HFF-Myc (cell line): Measurements from ENCODE around the gene SPEN.

Source experiments
- DNase-seq: peaks from one replicate; pipeline ENCODE4 v3.0.0-alpha.2; 2011; ENCODE audit warnings: low read depth; ENCODE audit errors: extremely low read depth
- H3K4me3 ChIP-seq: replicated peaks from 2 replicates; pipeline ENCODE4 v1.5.1; 2011; ENCODE audit warnings: low read depth, mild to moderate bottlenecking, control low read depth, low read length
- TF ChIP-seq, protein P1 (sequence below): IDR thresholded peaks from 2 replicates; pipeline ENCODE4 v1.5.1; 2012; ENCODE audit warnings: mild to moderate bottlenecking, low read depth, low read length, control low read depth; ENCODE audit errors: missing control alignments

SPEN gene

DNA sequence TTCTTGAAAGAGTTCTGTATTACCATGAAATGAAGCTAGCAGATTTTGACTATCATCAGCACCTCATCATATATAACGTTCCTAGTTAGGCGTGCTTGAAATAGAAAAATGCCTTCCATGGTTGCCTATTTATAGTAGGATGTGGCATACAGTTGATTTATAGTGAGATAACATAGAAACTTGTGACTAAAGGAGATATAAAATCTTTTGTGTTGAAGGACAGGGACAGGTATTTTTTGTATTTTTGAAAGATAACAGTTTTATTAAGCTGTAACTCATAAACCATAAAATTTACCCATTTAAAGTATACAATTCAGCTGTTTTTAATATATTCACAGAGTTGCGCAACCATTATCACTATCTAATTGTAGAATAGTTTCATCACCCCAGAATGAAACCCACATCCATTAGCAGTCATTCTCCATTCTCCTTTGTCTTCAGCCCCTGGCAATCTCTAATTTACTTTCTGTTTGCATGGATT lies 19.3 kb downstream of the SPEN start:
- DNase-seq = no peak

DNA sequence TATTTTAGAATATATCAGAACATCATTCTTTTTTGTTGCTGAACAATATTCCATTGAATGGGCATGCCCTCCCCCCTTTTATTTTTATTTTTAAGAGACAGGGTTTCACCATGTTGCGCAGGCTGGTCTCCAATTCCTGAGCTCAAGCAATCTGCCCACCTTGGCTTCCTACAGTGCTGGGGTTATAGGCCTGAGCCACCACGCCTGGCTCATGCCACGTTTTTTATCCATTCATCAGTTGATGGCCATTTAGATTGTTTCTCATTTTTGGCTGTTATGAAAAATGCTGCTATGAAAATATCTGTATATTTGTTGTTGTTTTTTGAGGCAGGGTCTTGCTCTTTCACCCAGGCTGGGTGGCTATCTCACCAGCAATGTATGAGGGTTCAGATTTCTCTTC lies 19.8 kb downstream of the SPEN start:
- DNase-seq = no peak
- TF ChIP-seq, protein P1, sequence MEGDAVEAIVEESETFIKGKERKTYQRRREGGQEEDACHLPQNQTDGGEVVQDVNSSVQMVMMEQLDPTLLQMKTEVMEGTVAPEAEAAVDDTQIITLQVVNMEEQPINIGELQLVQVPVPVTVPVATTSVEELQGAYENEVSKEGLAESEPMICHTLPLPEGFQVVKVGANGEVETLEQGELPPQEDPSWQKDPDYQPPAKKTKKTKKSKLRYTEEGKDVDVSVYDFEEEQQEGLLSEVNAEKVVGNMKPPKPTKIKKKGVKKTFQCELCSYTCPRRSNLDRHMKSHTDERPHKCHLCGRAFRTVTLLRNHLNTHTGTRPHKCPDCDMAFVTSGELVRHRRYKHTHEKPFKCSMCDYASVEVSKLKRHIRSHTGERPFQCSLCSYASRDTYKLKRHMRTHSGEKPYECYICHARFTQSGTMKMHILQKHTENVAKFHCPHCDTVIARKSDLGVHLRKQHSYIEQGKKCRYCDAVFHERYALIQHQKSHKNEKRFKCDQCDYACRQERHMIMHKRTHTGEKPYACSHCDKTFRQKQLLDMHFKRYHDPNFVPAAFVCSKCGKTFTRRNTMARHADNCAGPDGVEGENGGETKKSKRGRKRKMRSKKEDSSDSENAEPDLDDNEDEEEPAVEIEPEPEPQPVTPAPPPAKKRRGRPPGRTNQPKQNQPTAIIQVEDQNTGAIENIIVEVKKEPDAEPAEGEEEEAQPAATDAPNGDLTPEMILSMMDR = no peak

More for the DNA sequence above, 19.3 kb downstream of the SPEN start:
- TF ChIP-seq, protein P1 = no peak
- H3K4me3 ChIP-seq = no peak overlapping the region

DNA sequence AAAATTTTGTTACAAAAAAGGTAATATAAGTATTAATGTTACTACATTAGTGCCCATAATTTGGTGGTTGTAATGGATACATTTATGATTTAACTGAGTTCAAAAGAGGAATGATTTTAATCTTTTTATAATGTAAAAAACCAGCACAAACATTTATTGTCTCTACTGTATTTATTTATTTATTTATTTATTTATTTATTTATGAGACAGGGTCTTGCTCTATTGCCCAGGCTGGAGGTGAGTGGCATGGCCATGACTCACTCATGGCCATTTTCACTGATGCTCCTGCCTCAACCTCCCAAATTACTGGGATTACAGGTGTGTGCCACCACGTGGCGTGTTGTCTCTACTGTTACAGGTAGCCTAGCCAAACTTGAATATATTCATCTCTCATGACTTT lies 21.9 kb downstream of the SPEN start:
- TF ChIP-seq, protein P1 = no peak
- no peak overlapping the region for H3K4me3 ChIP-seq
- no peak for DNase-seq

More for the DNA sequence above, 19.8 kb downstream of the SPEN start:
- H3K4me3 ChIP-seq = no peak overlapping the region

DNA sequence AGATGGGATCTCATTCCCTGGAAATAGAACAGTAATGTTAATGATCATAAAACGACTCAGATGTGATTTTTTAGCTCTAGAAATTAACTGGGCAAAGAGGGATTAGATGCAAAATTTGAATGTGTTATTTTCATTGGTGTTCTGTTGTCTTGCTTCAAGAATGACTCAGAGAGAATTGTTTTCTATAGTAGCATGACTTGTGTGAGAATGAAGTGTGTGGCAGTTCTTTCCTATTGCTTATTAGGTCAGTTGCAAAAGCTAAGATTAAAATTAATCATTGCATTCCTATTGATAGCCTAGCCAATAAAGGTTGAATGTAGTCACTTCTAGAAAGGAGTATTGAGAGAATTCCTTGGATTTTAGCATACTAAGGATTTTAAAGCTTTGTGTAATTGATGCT lies 22.9 kb downstream of the SPEN start:
- TF ChIP-seq, protein P1 = no peak
- H3K4me3 ChIP-seq = no peak overlapping the region
- DNase-seq = no peak

DNA sequence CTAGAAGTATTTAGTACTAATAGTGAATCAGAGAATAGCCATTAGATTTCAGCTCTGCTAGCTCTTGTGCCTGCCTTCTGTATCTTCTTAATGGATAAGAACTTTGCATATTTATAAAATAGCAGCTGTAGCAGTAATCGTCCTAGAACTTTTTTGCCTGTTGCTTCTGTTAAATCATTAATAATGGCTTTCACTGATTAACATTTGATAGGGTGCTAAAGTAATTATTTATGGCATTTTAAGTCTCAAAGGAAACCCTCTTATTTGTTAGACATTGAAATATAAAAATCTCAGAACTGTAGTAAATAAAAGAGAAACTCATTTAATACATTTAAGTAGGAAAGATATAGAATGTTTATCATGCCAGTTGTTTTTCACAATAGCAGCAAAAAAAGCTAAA lies 27.0 kb downstream of the SPEN start:
- no peak overlapping the region for H3K4me3 ChIP-seq
- DNase-seq = no peak
- TF ChIP-seq, protein P1 = no peak

DNA sequence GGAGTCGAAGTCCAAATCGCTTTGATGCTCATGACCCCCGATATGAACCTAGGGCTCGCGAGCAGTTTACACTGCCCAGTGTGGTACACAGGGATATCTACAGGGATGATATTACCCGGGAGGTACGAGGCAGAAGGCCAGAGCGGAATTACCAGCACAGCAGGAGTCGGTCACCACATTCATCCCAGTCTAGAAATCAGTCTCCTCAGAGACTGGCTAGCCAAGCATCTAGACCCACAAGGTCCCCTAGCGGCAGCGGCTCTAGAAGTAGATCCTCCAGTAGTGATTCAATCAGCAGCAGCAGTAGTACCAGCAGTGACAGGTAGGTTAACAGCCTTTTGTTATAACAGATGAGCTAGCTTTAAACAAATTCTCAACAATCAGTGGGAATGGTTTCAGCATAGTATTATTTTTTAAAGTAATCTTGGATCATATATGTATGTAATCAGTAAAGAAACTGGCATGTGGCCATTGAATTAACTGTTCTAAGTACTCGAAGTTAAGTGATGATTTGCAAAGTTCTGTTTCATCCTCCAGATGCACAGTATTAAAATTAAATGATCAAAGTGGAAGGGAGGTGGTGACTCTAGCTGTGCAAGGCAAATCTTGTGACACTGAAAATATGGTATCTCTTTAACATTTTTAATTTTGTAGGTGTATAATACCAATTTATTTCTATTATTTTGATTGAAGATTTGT lies 29.0 kb downstream of the SPEN start:
- TF ChIP-seq, protein P1 = no peak

More for the DNA sequence above, 29.0 kb downstream of the SPEN start:
- no peak for DNase-seq
- no peak overlapping the region for H3K4me3 ChIP-seq
